ENCODE data around the gene MRGPRD.

MRGPRD gene, protein sequence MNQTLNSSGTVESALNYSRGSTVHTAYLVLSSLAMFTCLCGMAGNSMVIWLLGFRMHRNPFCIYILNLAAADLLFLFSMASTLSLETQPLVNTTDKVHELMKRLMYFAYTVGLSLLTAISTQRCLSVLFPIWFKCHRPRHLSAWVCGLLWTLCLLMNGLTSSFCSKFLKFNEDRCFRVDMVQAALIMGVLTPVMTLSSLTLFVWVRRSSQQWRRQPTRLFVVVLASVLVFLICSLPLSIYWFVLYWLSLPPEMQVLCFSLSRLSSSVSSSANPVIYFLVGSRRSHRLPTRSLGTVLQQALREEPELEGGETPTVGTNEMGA

DNA sequence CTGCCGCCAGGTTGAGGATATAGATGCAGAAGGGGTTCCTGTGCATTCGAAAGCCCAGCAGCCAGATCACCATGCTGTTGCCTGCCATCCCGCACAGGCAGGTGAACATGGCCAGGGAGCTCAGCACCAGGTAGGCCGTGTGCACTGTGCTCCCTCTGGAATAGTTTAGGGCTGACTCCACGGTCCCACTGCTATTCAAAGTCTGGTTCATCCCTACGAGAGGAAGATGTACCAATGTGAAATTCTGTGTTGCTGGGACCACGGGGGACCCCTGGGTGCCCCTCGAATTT, at the start of gene MRGPRD:
Gene MRGPRD, minus strand, starts transcription at position 211 of the 290 bp plus-strand sequence. Its CDS starts 0 bp downstream, at position 211.
- DNase-seq (ENCODE audit: low read depth, low spot score), result no peak

DNA sequence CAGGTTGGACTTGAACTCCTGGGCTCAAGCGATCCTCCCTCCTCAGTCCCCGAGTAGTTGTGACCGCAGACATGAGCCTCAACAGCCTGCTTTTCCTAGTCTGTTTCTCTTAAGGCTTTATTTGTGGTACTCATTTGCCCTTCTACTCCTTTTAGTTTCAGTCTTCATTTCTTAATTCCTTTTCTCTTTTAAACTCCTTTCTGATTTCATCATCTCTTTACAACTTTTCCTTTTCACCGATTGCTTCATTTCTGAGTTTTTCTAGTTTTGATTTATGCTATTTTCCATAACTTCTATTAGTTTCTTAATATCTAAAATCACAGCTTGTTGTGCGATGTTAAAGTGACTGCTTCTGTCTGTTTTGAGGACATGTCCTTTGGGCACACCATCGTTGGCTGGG, 49.5 kb upstream of the MRGPRD start:
- no peak for DNase-seq (ENCODE audit: low read depth, low spot score)

DNA sequence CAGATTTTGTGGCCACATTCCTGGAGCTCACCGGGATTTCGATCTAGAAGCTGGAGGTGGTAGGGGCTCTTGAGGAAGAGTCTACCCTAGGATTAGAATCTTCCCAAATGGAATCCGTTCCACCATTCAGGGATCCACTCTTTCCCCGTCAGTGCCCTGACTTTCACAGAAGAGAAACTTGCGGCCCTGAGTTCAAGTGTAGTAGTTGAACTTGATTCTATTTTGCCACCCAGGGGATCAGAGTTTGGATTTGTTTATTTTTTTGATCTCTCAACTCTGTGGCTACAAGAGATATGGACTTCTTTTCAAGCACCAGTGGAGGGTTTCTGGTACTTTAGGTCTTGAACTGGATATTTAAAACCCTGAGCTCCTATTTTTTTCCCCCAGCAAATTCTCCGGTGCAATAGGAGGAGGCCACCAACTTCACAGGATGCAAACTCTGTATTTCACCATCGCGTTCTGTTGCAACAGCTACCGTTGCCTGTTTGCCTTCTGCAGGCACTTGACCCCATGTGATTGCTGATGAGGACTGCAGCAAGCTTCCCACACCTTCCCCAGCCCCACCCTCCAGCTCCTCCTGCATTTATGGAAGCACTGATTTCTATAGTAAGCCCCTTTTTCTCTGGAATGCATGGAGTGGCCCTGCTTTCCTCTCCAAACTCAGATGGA, 47.1 kb upstream of the MRGPRD start:
- no peak for DNase-seq (ENCODE audit: low read depth, low spot score)

DNA sequence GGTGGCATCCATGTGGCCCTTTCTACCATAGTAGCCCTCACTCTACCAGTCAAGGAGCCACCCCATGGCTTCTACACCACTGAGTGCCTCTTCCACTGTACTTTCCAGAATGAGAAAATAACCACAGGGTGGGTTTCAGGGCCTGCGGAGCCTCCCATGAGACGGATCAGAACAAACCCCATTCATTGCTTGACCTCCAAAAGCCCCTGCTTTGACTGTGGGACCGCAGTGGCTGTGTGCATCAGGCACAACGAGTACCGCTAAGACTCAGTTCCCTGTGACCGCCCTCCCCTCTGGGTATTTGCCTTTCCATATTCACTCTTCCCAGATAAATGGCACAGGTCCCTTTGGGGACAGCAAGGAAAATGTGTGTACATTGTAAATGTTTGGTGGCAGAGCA, 43.7 kb upstream of the MRGPRD start:
- no peak for DNase-seq (ENCODE audit: low read depth, low spot score)

DNA sequence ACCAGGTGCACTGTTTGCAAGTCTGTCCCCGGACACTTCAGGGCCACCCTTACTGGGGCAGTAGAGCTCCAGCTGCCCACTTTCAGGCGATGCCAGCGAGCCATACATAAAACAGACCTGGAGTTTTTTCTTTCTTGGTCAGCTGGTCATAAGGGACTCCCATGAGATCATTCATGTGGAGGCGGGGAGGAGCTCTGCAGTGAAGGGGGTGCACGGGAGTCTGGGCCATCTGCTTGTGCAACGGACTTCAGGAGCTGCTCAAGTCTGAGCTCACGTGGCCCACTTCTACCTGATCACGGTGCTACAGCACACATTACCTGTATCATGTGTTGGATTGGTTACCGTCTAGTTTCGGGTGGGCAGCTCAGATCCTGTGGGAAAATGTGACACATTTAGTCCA, 41.5 kb upstream of the MRGPRD start:
- no peak for DNase-seq (ENCODE audit: low read depth, low spot score)

DNA sequence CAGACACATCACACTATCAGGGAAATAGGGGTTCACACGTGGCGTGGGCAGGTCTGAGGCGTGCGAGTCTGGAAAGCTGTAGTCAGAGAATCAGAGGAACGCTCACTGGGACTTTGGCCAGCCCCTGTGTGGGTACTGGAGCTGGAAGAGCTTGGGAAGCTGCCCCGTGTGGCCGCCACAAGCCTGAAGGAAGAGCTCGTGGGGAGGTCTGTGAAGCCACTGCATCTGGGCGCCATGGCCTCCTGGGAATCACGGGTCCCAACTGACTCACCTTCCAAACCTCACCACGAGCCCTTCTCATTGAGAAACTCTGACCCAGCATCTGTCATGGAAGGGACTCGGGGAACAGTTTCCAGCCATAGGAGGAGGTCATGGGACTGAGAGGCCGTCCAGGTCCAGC, 38.1 kb upstream of the MRGPRD start:
- DNase-seq (ENCODE audit: low read depth, low spot score), result no peak

DNA sequence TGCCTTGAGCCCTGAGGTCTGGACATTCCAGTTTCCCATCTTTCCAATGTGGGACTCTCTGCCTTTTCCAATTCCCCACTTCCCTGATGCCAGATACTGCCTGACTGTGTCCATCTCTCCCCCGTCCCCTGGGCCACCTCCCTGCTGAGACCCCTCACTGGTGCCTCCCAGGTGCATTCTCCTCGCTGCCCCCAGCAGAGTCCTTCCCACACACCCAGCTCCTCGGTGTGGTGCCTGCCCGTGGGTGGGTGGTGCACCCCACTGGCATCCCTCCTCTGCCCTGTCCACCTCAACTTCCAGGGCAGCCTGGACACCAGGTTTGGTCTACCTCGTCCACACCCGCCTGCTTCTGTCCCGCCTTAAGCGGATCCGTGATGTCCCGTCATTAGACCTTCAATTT, 37.2 kb upstream of the MRGPRD start:
- no peak for DNase-seq (ENCODE audit: low read depth, low spot score)

DNA sequence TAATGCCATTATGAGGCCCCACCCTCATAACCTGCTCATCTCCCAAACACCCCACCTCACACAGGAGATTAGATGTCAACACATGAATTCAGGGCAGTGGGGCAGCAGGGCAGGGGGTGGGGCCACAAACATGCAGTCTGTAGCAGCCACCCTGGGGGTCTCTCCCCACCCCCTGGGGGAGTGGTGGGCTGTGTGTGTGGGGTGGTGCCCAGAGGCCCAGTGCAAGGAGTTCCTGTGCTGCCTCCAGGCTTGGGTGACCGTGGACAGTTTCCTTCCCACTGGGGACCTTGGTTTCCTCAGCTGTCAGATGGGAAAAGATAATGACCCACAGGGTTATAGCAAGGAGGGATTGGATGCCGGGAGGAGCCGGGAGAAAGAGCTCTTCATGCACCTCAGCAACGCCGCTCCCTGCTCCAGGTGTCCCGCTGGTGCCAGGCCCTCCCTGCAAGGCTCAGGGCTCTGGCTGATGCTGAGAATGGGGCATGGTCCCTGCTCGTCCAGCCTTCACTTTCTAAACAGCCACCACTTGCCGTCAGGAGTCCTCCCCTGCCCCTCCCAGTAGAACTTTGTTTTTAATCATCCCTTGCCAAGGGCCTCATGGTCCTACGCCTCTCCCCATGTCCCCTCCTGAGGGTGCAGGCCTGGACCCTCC, 34.2 kb upstream of the MRGPRD start:
- DNase-seq (ENCODE audit: low read depth, low spot score), result no peak

DNA sequence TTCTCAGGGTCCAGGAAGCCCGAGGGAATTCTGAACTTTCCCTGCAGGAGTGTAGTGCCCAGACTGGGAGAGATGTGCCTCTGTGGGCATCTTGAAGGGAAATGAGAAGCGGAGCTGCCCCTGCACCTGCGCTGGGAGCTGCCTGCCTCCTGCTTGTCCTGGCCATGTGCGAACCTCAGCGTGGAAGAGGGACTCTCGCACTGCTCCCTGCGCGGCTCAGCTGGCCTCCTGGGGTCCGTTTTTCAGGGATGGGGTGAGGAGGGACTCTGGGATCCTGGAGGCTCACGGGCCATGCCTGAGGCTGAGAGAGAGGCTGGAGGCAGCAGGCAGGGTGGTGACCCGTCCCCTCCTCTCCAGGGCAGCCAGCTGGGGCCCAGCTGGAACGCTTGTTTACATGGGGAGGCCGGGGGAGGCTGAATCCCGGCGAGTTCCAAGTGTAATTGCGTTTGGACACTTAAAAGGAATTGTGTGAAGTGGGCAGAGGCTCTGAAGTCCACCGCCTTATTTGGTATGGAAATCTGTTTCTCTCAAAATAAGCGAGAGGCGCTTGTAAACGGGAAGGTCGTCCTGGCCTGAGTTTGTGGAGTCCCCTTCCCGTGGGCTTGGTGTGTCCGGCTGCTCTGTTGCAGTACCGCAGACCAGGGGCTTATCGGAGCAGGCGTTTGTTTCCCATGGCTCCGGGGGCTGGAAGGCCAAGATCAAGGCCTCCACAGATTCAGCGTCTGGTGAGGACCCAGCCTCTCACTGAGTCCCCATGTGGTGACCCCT, 33.5 kb upstream of the MRGPRD start:
- no peak for DNase-seq (ENCODE audit: low read depth, low spot score)

DNA sequence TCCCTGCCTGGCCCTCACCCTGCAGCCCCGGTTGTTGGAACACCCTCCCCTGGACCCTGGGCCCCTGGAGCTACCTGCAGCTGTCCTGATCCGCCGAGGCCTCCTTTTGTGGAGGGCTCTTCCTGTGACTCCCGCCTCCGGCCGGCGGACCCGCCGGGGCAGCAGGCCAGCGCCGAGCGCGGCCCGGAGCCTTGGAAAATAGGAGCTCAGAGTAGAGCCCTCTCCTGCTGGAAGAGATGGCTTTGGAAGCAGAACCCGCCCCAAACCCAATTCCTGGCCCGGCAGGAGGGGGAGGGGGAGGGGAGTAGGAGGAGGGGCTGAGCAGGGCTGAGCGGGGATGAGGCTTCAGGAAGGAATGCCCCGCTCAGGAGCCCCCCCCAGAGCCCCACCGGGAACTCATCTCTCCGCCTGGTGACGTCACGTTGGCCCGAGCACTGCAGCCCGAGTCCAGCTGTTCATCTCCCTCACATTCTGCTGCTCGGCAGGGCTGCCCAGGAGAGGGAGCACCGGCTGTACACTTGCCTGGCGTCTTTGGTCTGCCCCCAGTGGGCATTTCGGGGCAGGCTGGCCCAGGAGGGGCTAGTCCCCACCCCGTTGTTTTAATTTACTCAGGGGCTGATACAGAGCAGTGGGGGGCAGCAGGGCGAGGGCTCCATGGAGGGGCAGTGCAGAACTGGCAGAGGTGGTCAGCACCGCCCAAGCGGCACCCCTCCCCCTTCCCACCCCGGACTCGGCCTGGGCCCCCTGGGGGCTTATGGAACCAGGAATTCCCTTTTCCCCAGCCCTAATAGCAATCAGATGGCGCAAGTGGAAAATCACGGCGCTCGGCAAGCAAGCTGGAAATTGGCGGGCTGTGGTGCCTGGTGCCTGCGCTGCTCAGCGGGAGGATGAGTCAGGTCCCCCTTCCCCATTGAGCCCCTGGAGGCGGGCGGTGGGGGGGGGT, 32.5 kb upstream of the MRGPRD start, which contains the start of gene MRGPRF:
Gene MRGPRF, minus strand, starts transcription at position 238 of the 943 bp plus-strand sequence. CDS start 3,345 bp downstream, outside the sequence.
- DNase-seq (ENCODE audit: low read depth, low spot score), result no peak

DNA sequence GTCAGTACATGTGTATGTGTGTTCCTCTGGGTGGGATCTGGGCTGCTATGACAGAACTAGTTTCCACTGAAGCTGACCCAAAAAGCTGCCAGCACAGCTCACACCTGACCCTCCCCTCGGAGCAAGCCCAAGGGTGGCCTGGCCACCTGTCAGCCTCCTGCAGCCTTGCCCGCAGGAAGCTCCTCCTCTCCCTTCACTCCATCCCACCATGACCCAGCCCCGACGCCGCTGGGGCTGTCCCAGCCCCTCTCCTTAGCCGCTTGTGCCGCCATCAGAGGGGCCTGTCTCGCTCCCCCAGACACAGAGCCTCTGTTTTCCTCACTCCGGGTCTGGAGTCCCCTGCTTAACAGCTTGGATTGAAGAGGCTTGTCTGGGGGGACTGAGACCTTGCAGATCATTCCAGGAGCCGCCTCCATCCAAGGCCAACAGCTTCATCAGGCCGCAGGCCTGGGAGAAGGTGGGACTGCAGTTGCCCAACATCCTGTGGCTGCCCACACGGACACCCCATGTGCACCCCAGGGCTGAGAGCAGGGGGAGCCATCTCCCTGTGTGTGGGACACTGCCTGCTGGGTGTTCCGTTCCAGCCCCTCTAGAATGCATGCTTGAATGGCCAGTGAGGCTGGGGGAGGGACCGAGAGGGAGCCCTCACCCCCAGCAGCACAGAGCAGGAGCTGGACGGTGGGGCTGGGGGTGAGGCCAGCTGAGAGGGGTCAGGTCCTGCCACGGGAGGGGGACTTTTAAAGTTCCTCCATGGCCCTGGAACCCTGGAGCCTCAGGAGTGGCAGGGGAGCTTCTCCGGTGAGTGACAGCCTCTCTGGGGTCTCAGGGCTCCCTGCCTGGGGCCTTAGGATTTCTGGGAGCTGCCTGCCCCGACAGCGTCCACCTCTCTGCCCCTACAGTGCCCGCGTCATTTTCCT, 31.6 kb upstream of the MRGPRD start:
- DNase-seq (ENCODE audit: low read depth, low spot score), result no peak

DNA sequence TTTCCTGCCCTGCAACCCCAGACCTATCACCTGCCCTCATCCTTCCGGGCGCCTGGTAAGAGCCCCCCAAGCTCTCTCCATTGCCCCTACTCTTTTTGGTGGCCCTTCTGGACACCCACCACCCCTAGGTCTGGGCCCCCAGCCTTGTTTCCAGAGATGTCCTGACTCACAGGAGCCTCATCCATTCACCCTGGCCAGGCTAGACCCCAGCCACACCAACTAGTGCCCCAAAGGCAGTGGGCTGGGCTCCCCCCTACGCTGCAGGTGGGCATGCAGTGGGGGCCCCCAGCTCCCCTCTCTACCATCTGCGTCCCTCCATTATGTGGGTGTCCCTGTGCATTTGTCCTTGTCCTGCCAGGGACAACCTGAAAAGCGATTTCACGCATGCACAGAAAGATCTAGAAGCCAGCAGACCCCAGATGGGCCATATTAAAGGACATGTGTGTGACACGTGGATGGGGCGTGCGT, 30.9 kb upstream of the MRGPRD start:
- DNase-seq (ENCODE audit: low read depth, low spot score), result no peak

DNA sequence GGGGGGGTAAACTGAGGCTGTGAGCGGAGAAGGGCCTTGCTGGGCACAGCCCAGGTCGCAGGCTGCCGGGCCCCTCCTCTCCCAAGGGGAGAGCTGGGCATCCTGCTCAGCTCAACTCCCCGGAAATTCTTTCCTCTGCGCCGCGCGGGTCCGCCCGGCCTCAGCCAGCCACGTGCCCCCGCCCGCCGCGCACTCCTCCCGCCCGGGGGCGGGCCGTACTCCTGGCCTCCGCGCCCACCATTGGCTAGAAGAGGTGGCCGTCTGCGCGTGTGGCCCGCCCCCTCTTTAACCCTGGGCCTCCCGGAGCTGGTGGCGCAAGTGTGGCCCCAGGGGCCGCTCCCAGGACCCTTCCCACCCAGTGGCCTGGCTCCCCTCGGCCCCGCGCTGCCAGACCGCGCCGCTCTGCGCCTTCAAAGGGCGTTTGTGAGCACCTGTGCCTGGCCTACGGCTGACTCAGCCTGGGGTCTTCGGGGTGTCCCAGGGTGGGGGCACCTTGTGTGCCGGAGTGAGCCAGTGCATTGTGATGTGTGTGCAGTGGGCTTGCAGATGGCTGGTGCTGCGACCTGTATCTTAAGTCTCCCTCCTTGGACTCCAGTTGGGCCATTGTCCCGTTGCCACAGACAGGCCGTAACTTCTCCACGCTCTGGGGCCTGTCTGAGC, 30.3 kb upstream of the MRGPRD start:
- DNase-seq (ENCODE audit: low read depth, low spot score), result no peak

DNA sequence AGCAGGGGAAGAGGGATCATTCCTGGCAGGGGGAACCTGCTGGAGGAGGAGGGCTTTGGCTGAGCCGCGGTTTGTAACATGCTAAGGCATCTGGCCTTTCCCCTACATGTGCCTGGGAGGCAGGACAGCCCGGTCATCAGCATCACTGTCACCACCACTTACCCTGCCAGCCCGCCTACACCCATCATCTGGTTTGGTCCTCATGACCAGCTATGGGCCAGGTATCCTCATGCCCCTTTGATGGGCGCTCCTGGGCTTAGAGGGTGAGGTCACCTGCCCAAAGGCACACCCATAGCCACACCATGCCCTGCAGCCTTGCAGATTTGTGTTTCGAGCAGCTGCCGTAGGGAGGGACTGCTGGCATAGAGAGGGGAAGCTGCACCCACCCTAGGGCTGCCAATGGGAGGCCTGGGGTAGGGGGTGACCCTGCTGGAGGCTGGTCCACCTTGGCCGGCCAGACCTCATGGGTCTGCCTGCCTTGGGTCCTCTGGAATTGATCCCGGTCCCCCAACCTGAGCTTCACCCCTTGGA, 29.6 kb upstream of the MRGPRD start:
- no peak for DNase-seq (ENCODE audit: low read depth, low spot score)

DNA sequence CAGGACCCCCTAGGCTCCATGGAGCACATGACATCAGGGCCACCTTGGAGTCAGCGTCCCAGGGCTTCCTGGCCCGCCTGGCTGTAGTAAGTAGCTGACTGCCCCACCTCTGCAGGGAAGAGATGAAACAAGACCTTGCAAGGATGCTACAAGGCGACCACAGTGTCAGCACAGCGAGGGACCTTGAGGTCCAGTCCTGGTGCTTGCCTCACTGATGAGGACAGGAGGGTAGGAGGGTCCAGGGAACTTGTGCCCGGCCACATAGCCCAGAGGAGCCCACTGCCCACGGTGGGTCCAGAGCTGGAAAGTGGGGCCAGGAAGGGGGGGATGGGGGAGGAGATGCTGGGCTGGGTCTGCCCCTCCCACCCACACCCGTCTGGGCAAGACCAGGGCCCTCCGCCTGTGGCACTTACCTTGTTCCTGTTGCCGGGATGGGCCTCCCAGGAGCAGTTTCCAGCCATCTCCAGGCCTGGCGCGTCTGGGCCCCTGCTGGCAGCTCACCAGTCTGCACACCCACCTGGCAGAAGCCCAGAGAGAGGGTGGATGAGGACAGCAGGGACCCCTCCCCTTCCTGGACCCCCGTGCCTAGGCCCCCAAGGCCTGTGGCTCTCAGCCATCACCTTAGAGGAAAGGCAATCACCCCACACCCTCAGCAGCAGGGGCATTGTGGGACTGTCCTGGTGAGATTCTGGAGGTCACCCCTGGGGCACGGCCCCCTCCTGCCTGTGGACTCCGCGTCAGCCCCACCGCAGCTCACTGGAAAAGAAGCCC, 28.8 kb upstream of the MRGPRD start:
- no peak for DNase-seq (ENCODE audit: low read depth, low spot score)

DNA sequence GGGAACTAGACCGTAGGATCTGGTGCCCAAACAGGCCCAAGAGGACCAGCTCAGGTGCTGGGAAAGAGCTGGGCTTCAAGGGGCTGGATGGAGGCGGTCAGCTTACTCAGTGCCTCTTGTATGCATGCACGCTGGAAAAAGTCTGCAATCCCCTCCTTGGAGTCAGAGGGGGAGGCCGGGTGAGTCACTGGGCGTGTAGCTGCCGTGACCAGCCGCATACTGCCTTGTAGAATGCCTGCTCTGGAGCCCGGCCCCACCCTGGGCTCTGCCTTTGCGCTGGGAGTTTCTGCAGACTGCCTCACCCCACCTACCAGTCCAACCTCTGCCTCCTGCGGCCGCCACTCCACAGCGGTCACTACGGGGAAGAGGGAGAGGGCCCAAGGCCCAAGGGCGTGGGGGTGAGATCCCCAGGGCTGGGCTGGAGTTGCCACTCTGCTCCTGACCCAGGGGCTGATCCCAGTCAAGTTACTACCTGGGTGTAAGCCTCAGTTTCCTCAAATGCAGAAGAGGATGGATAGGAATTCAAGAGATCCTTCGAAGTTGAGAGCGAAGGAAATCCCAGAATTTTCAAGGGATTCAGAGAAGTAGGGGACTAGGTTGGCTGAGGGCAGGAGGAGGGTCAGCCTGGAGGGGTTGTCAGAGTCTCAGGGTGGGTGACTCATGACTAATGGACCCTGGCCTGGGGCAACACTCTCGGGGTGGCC, 28.1 kb upstream of the MRGPRD start:
- no peak for DNase-seq (ENCODE audit: low read depth, low spot score)

DNA sequence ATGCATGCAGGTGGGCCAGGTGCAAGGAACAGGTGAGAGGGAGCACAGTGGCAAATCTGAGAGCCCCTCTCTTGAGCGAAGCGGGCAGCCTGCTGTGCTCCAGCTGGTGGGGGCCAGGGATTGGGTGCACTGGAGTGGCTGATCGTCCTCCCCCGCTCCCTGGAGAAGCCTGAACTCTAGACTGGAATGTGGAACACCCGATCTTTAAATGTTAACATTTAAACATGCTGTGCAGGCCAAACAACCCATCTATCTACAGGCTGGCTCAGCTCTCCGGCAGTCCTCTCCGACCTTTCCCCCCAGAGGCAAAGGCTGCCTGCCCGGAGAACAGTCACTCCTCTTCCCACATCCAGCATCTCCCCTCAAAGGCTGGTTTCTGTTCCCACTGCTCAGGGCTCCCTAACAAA, 27.2 kb upstream of the MRGPRD start:
- no peak for DNase-seq (ENCODE audit: low read depth, low spot score)

DNA sequence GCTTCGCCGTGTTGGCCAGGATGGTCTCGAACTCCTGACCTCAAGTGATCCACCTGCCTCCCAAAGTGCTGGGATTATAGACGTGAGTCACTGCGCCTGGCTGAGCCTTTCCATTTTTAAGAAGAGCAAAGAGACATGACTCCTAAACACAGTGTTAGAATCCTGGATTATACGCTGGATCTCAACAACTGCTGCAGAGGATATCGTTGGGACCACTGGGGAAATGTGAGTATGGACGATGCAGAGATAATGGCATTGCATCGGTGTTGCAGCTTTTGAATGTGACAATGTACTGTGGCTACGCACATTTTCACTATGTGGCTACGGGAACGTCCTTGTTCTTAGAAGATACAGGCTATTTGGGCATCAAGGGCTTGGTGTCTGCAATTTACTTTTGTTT, 26.0 kb upstream of the MRGPRD start:
- no peak for DNase-seq (ENCODE audit: low read depth, low spot score)

Data from activated naive CD8-positive, alpha-beta T cell treated with anti-CD3 and anti-CD28 coated beads, Interleukin-2, amount 50 U/mL, for 16 hours (primary cell).